Memory B cell (primary cell): ENCODE data around the gene ARFGAP3.
"Not testable (repeated sequence)": the region's sequence is repeated elsewhere in the genome, so short reads cannot be mapped to it uniquely, and the experiment has no call there.

Experiments used
- ATAC-seq: fragments of 150-1000 bp; cut with Tn5 transposase; 2 replicates; pipeline ENCODE4 v1.10.0; 2021; ENCODE audit warnings: low read depth, mild to moderate bottlenecking, moderate library complexity
- DNase-seq, 2 donors: peaks; one replicate each; pipeline ENCODE4 v3.0.0; 2022; ENCODE audit warnings: low spot score in 2 of 2
- H3K27ac Mint-ChIP-seq: one replicate; pipeline ENCODE4 v1.8.0; 2022; ENCODE audit warnings: mild to moderate bottlenecking, moderate library complexity, mixed read lengths
- H3K27me3 Mint-ChIP-seq: one replicate; pipeline ENCODE4 v1.8.0; 2022; ENCODE audit warnings: mixed read lengths
- H3K36me3 Mint-ChIP-seq: one replicate; pipeline ENCODE4 v1.8.0; 2022; ENCODE audit warnings: mild to moderate bottlenecking, mixed read lengths
- H3K4me1 Mint-ChIP-seq: one replicate; pipeline ENCODE4 v1.8.0; 2022; ENCODE audit warnings: mixed read lengths
- H3K4me3 Mint-ChIP-seq: one replicate; pipeline ENCODE4 v1.8.0; 2022; ENCODE audit warnings: mild to moderate bottlenecking, moderate library complexity, mixed read lengths
- H3K9me3 Mint-ChIP-seq: one replicate; pipeline ENCODE4 v1.8.0; 2022; ENCODE audit warnings: mixed read lengths

Gene ARFGAP3

DNA sequence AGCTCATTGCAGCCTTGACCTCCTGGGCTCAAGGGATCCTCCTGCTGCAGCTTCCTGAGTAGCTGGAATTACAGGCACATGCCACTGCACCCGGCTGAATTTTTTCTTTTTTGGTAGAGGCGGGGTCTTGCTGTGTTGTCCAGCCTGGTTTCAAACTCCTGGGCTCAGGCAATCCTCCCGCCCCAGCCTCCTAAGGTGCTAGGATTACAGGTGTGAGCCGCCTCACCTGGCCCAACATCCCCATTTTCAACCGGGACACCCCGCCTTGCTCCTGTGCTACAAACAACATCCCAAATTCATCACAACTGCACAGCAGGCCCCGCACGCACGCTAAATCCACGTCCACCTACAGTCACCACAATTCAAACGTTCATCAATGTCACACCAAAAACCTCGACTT, 61.0 kb downstream of the ARFGAP3 start:
- Mint-ChIP-seq H3K27ac (no peak overlapping the region), H3K9me3 (no peaks in the 10 kb centered on the region), H3K36me3 (peaks cover 19% of the 10 kb centered on the region), H3K4me1 (no peaks in the 10 kb centered on the region), H3K27me3 (no peaks in the 10 kb centered on the region), H3K4me3 (no peak overlapping the region)
- DNase-seq (no peak), ATAC-seq (no peak)

- peaks cover 15% of the 10 kb centered on the region for H3K36me3 Mint-ChIP-seq
- H3K27ac Mint-ChIP-seq, result no peak overlapping the region
- no peak overlapping the region for H3K4me3 Mint-ChIP-seq
- DNase-seq (no peak), ATAC-seq (no peak)
- no peaks in the 10 kb centered on the region for H3K9me3 Mint-ChIP-seq
- no peaks in the 10 kb centered on the region for H3K27me3 Mint-ChIP-seq
- H3K4me1 Mint-ChIP-seq, result no peaks in the 10 kb centered on the region
Observed at GRCh38 chr22:42794551-42795510, 62.2 kb downstream of the ARFGAP3 start.

DNA sequence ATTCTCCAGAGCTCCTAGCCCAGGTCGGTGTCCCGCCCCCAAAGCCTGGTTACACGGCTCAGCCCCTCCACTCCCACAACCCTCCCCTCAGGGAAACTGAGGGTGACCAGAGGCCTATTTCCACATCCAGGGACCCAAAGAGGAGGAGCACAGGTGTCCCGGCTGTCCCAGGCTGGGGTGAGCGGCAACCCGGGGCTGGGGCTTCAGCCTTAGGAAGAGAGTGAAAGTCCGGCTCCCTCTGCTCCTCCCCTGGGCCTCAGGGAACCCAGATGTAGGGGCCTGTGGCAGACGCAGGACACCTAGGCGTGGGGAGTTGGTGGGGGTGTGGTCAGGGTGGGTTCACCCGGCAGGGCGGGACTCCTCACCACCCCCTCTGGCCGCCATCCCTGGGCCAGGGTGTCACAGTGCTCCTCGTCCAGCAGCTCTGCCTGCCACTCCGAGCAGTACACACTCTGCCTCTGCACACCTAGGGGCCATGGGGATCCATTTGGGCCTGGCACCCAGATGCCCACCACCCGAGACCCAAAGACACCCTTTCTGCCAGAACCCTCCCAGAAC, 63.1 kb downstream of the ARFGAP3 start:
- H3K27me3 Mint-ChIP-seq, result no peaks in the 10 kb centered on the region
- no peaks in the 10 kb centered on the region for H3K9me3 Mint-ChIP-seq
- ATAC-seq, result no peak
- H3K36me3 Mint-ChIP-seq, result peaks cover 11% of the 10 kb centered on the region
- H3K4me3 Mint-ChIP-seq, result no peak overlapping the region
- DNase-seq, result no peak
- no peak overlapping the region for H3K27ac Mint-ChIP-seq
- no peaks in the 10 kb centered on the region for H3K4me1 Mint-ChIP-seq

- Mint-ChIP-seq H3K4me1 (no peaks in the 10 kb centered on the region), H3K9me3 (no peaks in the 10 kb centered on the region), H3K4me3 (no peak overlapping the region), H3K27me3 (no peaks in the 10 kb centered on the region), H3K27ac (no peak overlapping the region), H3K36me3 (peaks cover 11% of the 10 kb centered on the region)
- DNase-seq, result no peak
- no peak for ATAC-seq
Observed at GRCh38 chr22:42792909-42793847, 63.9 kb downstream of the ARFGAP3 start.

DNA sequence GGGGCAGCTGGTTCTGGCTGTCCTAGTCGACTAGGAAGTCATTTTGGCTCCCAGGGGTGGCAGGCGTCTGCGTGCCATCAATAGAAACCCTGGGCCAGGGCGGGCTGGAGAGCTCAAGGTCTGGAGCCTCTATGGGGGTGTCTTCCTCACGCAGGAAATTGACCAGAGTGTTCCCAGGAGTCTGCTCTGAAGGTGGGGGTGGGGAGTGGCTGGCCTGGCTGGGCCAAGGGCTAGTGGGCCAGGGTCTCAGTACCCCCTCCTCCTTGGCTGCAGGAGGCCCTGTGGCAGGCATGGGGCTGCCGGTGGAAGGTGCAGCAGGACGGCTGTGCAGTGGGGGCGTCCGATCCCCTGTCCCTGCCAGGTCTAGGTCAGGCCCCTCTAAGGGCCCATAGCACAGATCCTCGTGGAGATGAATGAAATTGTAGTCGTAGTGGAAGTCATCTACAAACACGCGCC, 64.6 kb downstream of the ARFGAP3 start:
- DNase-seq (no peak), ATAC-seq (no peak)
- no peak overlapping the region for H3K27ac Mint-ChIP-seq
- no peaks in the 10 kb centered on the region for H3K4me1 Mint-ChIP-seq
- peaks cover 3% of the 10 kb centered on the region for H3K27me3 Mint-ChIP-seq
- H3K4me3 Mint-ChIP-seq, result no peak overlapping the region
- no peaks in the 10 kb centered on the region for H3K9me3 Mint-ChIP-seq
- peaks cover 9% of the 10 kb centered on the region for H3K36me3 Mint-ChIP-seq

GRCh38 chr22:42791721-42792452, 65.2 kb downstream of the ARFGAP3 start:
- H3K36me3 Mint-ChIP-seq, result peaks cover 7% of the 10 kb centered on the region
- H3K27me3 Mint-ChIP-seq, result peaks cover 3% of the 10 kb centered on the region
- no peaks in the 10 kb centered on the region for H3K9me3 Mint-ChIP-seq
- no peaks in the 10 kb centered on the region for H3K4me1 Mint-ChIP-seq
- ATAC-seq (no peak), DNase-seq (no peak)
- H3K4me3 Mint-ChIP-seq, result no peak overlapping the region
- H3K27ac Mint-ChIP-seq, result no peak overlapping the region

DNA sequence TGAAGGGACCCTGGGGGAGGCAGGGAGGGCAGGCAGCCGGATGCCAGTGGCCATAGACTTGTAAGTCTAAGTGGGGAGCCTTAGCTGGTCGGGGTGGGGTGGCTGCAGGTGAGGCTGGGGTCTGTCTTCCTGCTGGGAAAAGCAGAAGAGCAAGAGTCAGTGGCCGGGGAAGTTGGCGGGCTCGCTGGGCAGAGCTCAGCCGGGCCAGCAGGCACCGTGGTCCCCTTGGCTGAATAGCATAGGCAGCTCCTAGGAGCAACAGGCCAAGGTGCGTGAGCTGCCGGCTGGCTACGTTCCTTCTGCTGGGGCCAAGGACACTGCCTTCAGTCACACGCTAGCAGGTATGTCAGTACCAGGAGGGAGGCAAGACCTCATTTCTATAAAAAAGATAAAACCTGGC, 68.6 kb downstream of the ARFGAP3 start:
- ATAC-seq (no peak), DNase-seq (no peak)
- Mint-ChIP-seq H3K36me3 (no peaks in the 10 kb centered on the region), H3K4me1 (peaks cover 3% of the 10 kb centered on the region), H3K4me3 (no peak overlapping the region), H3K27ac (no peak overlapping the region), H3K27me3 (peaks cover 11% of the 10 kb centered on the region), H3K9me3 (no peaks in the 10 kb centered on the region)

- ATAC-seq (no peak), DNase-seq (no peak)
- no peak overlapping the region for H3K4me3 Mint-ChIP-seq
- no peaks in the 10 kb centered on the region for H3K9me3 Mint-ChIP-seq
- H3K27me3 Mint-ChIP-seq, result peaks cover 11% of the 10 kb centered on the region
- H3K27ac Mint-ChIP-seq, result no peak overlapping the region
- H3K36me3 Mint-ChIP-seq, result no peaks in the 10 kb centered on the region
- H3K4me1 Mint-ChIP-seq, result peaks cover 3% of the 10 kb centered on the region
Observed at GRCh38 chr22:42788021-42788420, 69.1 kb downstream of the ARFGAP3 start.

DNA sequence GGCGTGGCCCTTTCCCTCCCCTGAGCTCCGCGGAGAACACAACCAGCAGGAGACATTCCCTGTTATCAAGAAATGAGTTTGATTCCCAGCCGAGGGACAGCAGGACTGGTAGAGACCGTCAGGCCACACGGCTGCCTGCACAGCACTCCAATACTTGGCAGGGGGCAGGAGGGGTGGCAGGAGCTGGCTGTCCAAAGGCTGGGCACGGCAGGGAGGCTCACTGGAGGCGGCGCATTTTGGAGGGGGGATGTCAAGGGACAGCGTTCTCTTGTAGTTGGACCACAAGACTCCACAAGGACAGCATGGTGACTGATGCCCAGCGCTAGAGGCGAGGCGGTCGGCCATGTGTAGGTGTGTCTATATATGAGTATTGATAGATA, 69.7 kb downstream of the ARFGAP3 start:
- no peak overlapping the region for H3K27ac Mint-ChIP-seq
- H3K27me3 Mint-ChIP-seq, result peaks cover 11% of the 10 kb centered on the region
- no peak overlapping the region for H3K4me3 Mint-ChIP-seq
- H3K36me3 Mint-ChIP-seq, result no peaks in the 10 kb centered on the region
- ATAC-seq (no peak), DNase-seq (no peak)
- no peaks in the 10 kb centered on the region for H3K9me3 Mint-ChIP-seq
- H3K4me1 Mint-ChIP-seq, result peaks cover 3% of the 10 kb centered on the region

- ATAC-seq, result no peak
- H3K9me3 Mint-ChIP-seq, result no peaks in the 10 kb centered on the region
- no peak for DNase-seq
- H3K4me1 Mint-ChIP-seq, result peaks cover 3% of the 10 kb centered on the region
- H3K27me3 Mint-ChIP-seq, result peaks cover 11% of the 10 kb centered on the region
- H3K36me3 Mint-ChIP-seq, result no peaks in the 10 kb centered on the region
- no peak overlapping the region for H3K4me3 Mint-ChIP-seq
- H3K27ac Mint-ChIP-seq, result no peak overlapping the region
Observed at GRCh38 chr22:42786606-42787356, 70.3 kb downstream of the ARFGAP3 start.

DNA sequence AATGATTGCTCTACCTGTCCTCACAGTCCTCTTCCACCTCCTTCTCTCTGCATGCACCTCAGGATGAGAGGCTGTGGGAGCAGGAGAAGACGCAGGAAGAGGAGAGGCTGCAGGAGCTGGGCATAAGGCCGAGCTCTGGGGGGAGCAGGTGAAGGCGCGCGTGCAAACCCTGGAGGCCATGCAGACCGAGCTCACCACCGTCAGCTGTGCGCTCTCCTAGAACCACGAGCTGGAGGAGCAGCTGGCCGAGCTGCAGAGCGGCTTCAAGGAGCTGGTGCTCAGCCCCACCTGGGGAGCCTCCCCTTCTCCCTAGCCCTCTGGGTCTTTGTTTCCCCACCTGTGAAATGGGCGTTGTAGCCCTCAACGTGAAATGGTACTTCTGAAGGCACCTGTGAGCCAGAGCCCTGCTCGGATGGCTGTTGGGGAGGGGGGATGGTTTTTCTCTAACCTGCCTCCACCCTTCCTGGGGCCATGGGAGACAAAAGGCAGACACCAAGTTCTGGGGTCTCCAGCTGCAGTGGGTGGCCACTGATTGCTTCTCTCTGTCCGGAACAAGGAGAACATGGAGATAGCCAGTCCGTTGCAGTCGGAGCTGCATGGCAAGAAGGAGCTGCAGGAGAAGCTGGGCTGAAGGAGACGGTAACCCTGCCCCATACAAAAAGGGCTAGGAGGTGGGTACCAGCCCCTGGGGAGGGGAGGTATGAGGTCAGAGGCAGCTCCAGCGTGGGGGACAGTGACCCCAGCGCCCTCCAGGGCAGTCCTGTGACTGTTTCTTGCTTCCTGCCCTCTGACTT, 71.2 kb downstream of the ARFGAP3 start:
- ATAC-seq (no peak), DNase-seq (no peak)
- Mint-ChIP-seq H3K4me1 (peaks cover 3% of the 10 kb centered on the region), H3K4me3 (no peak overlapping the region), H3K27ac (no peak overlapping the region), H3K27me3 (peaks cover 11% of the 10 kb centered on the region), H3K36me3 (no peaks in the 10 kb centered on the region), H3K9me3 (no peaks in the 10 kb centered on the region)

GRCh38 chr22:42782306-42782705, 74.8 kb downstream of the ARFGAP3 start:
- not testable (repeated sequence) for H3K27me3 Mint-ChIP-seq, H3K4me3 Mint-ChIP-seq, H3K9me3 Mint-ChIP-seq, DNase-seq, H3K4me1 Mint-ChIP-seq, ATAC-seq, H3K27ac Mint-ChIP-seq, H3K36me3 Mint-ChIP-seq
